ENCODE data around the gene KRCC1. TPM values are rescaled to one million over a fixed set of nuclear protein-coding genes. Genes with fewer than 3 reads are reported as not detected.

The KRCC1 gene
- total RNA-seq, 2 experiments from 2014 or later, result 3.0 to 3.2 TPM

- H3K4me3 Mint-ChIP-seq, result no peak overlapping the region
- H3K36me3 Mint-ChIP-seq (ENCODE audit: low read depth), result no peaks in the 10 kb centered on the region
- H3K4me1 Mint-ChIP-seq (ENCODE audit: low read depth), result no peaks in the 10 kb centered on the region
- CTCF ChIA-PET, result no interaction called here
- no peaks in the 10 kb centered on the region for H3K9me3 Mint-ChIP-seq
- Histone ChIP-seq H3K27ac (ENCODE audit: low read depth in 1 of 2, low read length in 2 of 2) (no peak overlapping the region), H3K27me3 (ENCODE audit: control insufficient read depth in 1 of 2, insufficient read depth in 2 of 2, low read length in 2 of 2) (no peaks in the 10 kb centered on the region), H3K9me3 (ENCODE audit: control insufficient read depth in 1 of 2, insufficient read depth in 1 of 2, low read length in 2 of 2) (no peaks in the 10 kb centered on the region), H3K4me3 (ENCODE audit: low read length) (no peak overlapping the region), H3K36me3 (ENCODE audit: insufficient read depth, low read length) (no peaks in the 10 kb centered on the region), H3K4me1 (ENCODE audit: insufficient read depth, low read length) (no peaks in the 10 kb centered on the region)
- POLR2A ChIA-PET, result no interaction called here
- no peak overlapping the region for H3K27ac Mint-ChIP-seq
- ATAC-seq (ENCODE audit: poor library complexity) (no peak), DNase-seq (no peak)
- no peak for TF ChIP-seq CTCF (IDR thresholded peaks at IDR 0.05)
- H3K27me3 Mint-ChIP-seq, result no peaks in the 10 kb centered on the region
- intact Hi-C loops (cut with DNase I, micrococcal nuclease), result no loop called here
Observed at GRCh38 chr2:88068044-88068443, 12.5 kb upstream of the KRCC1 start.

GRCh38 chr2:88067598-88067997 is 12.0 kb upstream of the KRCC1 start, which contains the start of gene SMYD1:
Gene SMYD1, plus strand, starts transcription at chr2:88067825. Its CDS starts 40 bp downstream, at chr2:88067865.
- DNase-seq, result no peak
- H3K4me1 Mint-ChIP-seq (ENCODE audit: low read depth), result no peaks in the 10 kb centered on the region
- no peaks in the 10 kb centered on the region for H3K9me3 ChIP-seq (ENCODE audit: control insufficient read depth in 1 of 2, insufficient read depth in 1 of 2, low read length in 2 of 2)
- no peak within 1 kb of the TSS for H3K27ac ChIP-seq (ENCODE audit: low read depth in 1 of 2, low read length in 2 of 2)
- H3K27me3 ChIP-seq (ENCODE audit: control insufficient read depth in 1 of 2, insufficient read depth in 2 of 2, low read length in 2 of 2), result no peaks in the 10 kb centered on the region
- no peaks in the 10 kb centered on the region for H3K36me3 Mint-ChIP-seq (ENCODE audit: low read depth)
- POLR2A ChIA-PET, result no interaction called here
- no peaks in the 10 kb centered on the region for H3K36me3 ChIP-seq (ENCODE audit: insufficient read depth, low read length)
- H3K4me3 Mint-ChIP-seq, result no peak within 1 kb of the TSS
- no peak within 1 kb of the TSS for H3K27ac Mint-ChIP-seq
- intact Hi-C loops (cut with DNase I, micrococcal nuclease), result no loop called here
- H3K4me3 ChIP-seq (ENCODE audit: low read length), result no peak within 1 kb of the TSS
- TF ChIP-seq CTCF (IDR thresholded peaks at IDR 0.05), result no peak
- ATAC-seq (ENCODE audit: poor library complexity), result no peak
- H3K4me1 ChIP-seq (ENCODE audit: insufficient read depth, low read length), result no peaks in the 10 kb centered on the region
- CTCF ChIA-PET, result no interaction called here
- H3K27me3 Mint-ChIP-seq, result no peaks in the 10 kb centered on the region
- H3K9me3 Mint-ChIP-seq, result no peaks in the 10 kb centered on the region

- H3K4me1 Mint-ChIP-seq (ENCODE audit: low read depth), result no peaks in the 10 kb centered on the region
- intact Hi-C loops (cut with DNase I, micrococcal nuclease), result no loop called here
- H3K36me3 ChIP-seq (ENCODE audit: insufficient read depth, low read length), result no peaks in the 10 kb centered on the region
- no peaks in the 10 kb centered on the region for H3K27me3 Mint-ChIP-seq
- TF ChIP-seq CTCF (IDR thresholded peaks at IDR 0.05), result no peak
- no peaks in the 10 kb centered on the region for H3K4me1 ChIP-seq (ENCODE audit: insufficient read depth, low read length)
- H3K4me3 ChIP-seq (ENCODE audit: low read length), result no peak overlapping the region
- CTCF ChIA-PET, result no interaction called here
- H3K9me3 Mint-ChIP-seq, result no peaks in the 10 kb centered on the region
- H3K36me3 Mint-ChIP-seq (ENCODE audit: low read depth), result no peaks in the 10 kb centered on the region
- H3K27me3 ChIP-seq (ENCODE audit: control insufficient read depth in 1 of 2, insufficient read depth in 2 of 2, low read length in 2 of 2), result no peaks in the 10 kb centered on the region
- H3K27ac ChIP-seq (ENCODE audit: low read depth in 1 of 2, low read length in 2 of 2), result no peak overlapping the region
- H3K4me3 Mint-ChIP-seq, result no peak overlapping the region
- H3K27ac Mint-ChIP-seq, result no peak overlapping the region
- ATAC-seq (ENCODE audit: poor library complexity), result no peak
- no peaks in the 10 kb centered on the region for H3K9me3 ChIP-seq (ENCODE audit: control insufficient read depth in 1 of 2, insufficient read depth in 1 of 2, low read length in 2 of 2)
- POLR2A ChIA-PET, result no interaction called here
- DNase-seq, result no peak
Observed at GRCh38 chr2:88067189-88067588, 11.6 kb upstream of the KRCC1 start.

Measured in CD4-positive, alpha-beta T cell (primary cell).